ENCODE results near the gene MARCHF3. TPM values are rescaled to one million over a fixed set of nuclear protein-coding genes. Genes with fewer than 3 reads are reported as not detected.

MARCHF3 gene
- total RNA-seq, 1 donor from 2014 or later: 34.5 TPM

DNA sequence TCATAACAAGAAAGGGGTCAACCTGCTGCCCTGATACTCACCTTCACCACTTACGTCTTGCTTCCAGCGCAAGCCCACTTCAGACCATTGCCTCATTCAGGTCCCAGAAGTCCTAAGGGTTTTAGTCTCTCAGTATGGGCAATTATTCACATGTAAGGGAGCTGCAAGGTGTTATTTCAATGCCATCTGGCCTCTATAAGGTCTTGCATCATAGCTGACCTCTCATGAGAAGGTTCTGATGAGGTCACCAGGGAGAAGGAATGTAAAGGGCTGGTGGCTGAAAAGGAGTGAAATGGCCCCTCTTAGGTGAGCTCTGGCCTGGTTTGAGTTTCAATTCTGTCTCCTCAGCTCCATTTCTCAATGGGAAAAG, 1.5 kb upstream of the MARCHF3 start:
- peaks cover 19% of the 10 kb centered on the region for H3K4me1 Mint-ChIP-seq (ENCODE audit: unreplicated experiment)
- no peak for TF ChIP-seq CTCF (IDR thresholded peaks at IDR 0.05)
- no peaks in the 10 kb centered on the region for H3K9me3 Mint-ChIP-seq (ENCODE audit: unreplicated experiment)
- H3K36me3 Mint-ChIP-seq (ENCODE audit: unreplicated experiment): peaks cover under 1% of the 10 kb centered on the region
- H3K27ac Mint-ChIP-seq (ENCODE audit: unreplicated experiment): no peak overlapping the region
- peaks cover 11% of the 10 kb centered on the region for H3K27me3 Mint-ChIP-seq (ENCODE audit: unreplicated experiment)
- peak overlapping the region; percentile 92 for H3K4me3 Mint-ChIP-seq (ENCODE audit: unreplicated experiment)
- DNase-seq (ENCODE audit: extremely low spot score, unreplicated experiment): no peak

- Mint-ChIP-seq H3K9me3 (ENCODE audit: unreplicated experiment) (no peaks in the 10 kb centered on the region), H3K4me3 (ENCODE audit: unreplicated experiment) (peak overlapping the region; percentile 92), H3K4me1 (ENCODE audit: unreplicated experiment) (peaks cover 22% of the 10 kb centered on the region), H3K27me3 (ENCODE audit: unreplicated experiment) (peaks cover 11% of the 10 kb centered on the region), H3K36me3 (ENCODE audit: unreplicated experiment) (peaks cover 1% of the 10 kb centered on the region), H3K27ac (ENCODE audit: unreplicated experiment) (peak overlapping the region; percentile 77)
- TF ChIP-seq CTCF (IDR thresholded peaks at IDR 0.05): no peak
- no peak for DNase-seq (ENCODE audit: extremely low spot score, unreplicated experiment)
Observed at GRCh38 chr5:127031147-127031862, 947 bp upstream of the MARCHF3 start.

GRCh38 chr5:127029581-127030258, 638 bp downstream of the MARCHF3 start:
- Mint-ChIP-seq H3K27me3 (ENCODE audit: unreplicated experiment) (peaks cover 4% of the 10 kb centered on the region), H3K4me1 (ENCODE audit: unreplicated experiment) (peaks cover 27% of the 10 kb centered on the region), H3K36me3 (ENCODE audit: unreplicated experiment) (peaks cover 1% of the 10 kb centered on the region), H3K27ac (ENCODE audit: unreplicated experiment) (peak overlapping the region; percentile 78), H3K9me3 (ENCODE audit: unreplicated experiment) (no peaks in the 10 kb centered on the region), H3K4me3 (ENCODE audit: unreplicated experiment) (peak overlapping the region; percentile 92)
- no peak for DNase-seq (ENCODE audit: extremely low spot score, unreplicated experiment)
- peak; percentile 60 for TF ChIP-seq CTCF (IDR thresholded peaks at IDR 0.05)

GRCh38 chr5:127028822-127029457, 1.4 kb downstream of the MARCHF3 start:
- TF ChIP-seq CTCF (IDR thresholded peaks at IDR 0.05): no peak
- Mint-ChIP-seq H3K27me3 (ENCODE audit: unreplicated experiment) (peaks cover 2% of the 10 kb centered on the region), H3K36me3 (ENCODE audit: unreplicated experiment) (peaks cover 2% of the 10 kb centered on the region), H3K4me1 (ENCODE audit: unreplicated experiment) (peaks cover 29% of the 10 kb centered on the region), H3K27ac (ENCODE audit: unreplicated experiment) (no peak overlapping the region), H3K9me3 (ENCODE audit: unreplicated experiment) (no peaks in the 10 kb centered on the region), H3K4me3 (ENCODE audit: unreplicated experiment) (peak overlapping the region; percentile 92)
- DNase-seq (ENCODE audit: extremely low spot score, unreplicated experiment): no peak

DNA sequence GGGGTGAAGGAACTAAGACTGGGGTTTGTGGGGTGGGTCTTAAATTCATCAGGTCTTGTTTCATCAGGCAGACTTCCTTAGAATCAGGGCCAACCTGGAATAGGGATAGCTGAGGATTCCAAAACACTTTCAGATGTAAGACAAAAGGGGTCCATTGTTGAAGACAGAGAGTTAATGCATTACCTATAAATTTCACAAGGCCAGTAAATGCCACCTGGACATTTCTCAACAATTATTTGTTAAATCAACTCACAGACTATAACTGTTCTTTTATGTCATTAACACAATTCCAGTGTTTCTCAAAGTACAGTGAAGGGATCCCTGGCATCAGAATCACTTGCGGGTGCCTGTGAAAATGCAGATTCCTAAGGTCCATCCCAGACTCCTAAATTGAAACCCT, 2.8 kb downstream of the MARCHF3 start:
- Mint-ChIP-seq H3K27ac (ENCODE audit: unreplicated experiment) (no peak overlapping the region), H3K27me3 (ENCODE audit: unreplicated experiment) (no peaks in the 10 kb centered on the region), H3K36me3 (ENCODE audit: unreplicated experiment) (peaks cover 3% of the 10 kb centered on the region), H3K4me1 (ENCODE audit: unreplicated experiment) (peaks cover 31% of the 10 kb centered on the region), H3K9me3 (ENCODE audit: unreplicated experiment) (no peaks in the 10 kb centered on the region), H3K4me3 (ENCODE audit: unreplicated experiment) (peak overlapping the region; percentile 6)
- no peak for DNase-seq (ENCODE audit: extremely low spot score, unreplicated experiment)
- TF ChIP-seq CTCF (IDR thresholded peaks at IDR 0.05): no peak
